Umbilical cord (tissue), 1 donor: ENCODE data around the gene ORAI1. TPM values are rescaled to one million over a fixed set of nuclear protein-coding genes. Genes with fewer than 3 reads are reported as not detected.

ENCODE experiments used
- total RNA-seq: library from RNA; depleted of rRNA; stranded (reverse); fragments of >200 nt; gene quantifications from one replicate; pipeline ENCODE4 v1.2.3, GENCODE V29; 2014; ENCODE audit warnings: low replicate concordance; ENCODE audit not compliant: insufficient read depth

Gene ORAI1
- total RNA-seq, 1 donor from 2014 or later = 1.7 TPM

Other genes starting within 250 kb of the ORAI1 start
- 39.2 TPM for gene RNF34, start 226.4 kb upstream of the ORAI1 start, total RNA-seq
- 8.4 TPM for gene KDM2B, start 45.5 kb upstream of the ORAI1 start, total RNA-seq
- gene MORN3, start 43.1 kb downstream of the ORAI1 start, total RNA-seq = 1.9 TPM
- 3.1 TPM for gene TMEM120B, start 86.2 kb downstream of the ORAI1 start, total RNA-seq
- gene RHOF, start 167.2 kb downstream of the ORAI1 start, total RNA-seq = 15.9 TPM
- gene SETD1B, start 177.5 kb downstream of the ORAI1 start, total RNA-seq = 3.4 TPM
- not detected for gene HPD, start 232.3 kb downstream of the ORAI1 start, total RNA-seq